Activated CD4-positive, alpha-beta T cell treated with anti-CD3 and anti-CD28 coated beads, Interleukin-2, amount 50 U/mL, for 24 hours (primary cell): ENCODE measurements around the gene BAG3.
"Not testable (repeated sequence)": the region's sequence is repeated elsewhere in the genome, so short reads cannot be mapped to it uniquely, and the experiment has no call there.

ENCODE experiments used
- DNase-seq, 2 donors: peaks; one replicate each; pipeline ENCODE4 v3.0.0-alpha.2; 2020; ENCODE audit warnings: low read depth in 1 of 2, low spot score in 1 of 2

The BAG3 gene

DNA sequence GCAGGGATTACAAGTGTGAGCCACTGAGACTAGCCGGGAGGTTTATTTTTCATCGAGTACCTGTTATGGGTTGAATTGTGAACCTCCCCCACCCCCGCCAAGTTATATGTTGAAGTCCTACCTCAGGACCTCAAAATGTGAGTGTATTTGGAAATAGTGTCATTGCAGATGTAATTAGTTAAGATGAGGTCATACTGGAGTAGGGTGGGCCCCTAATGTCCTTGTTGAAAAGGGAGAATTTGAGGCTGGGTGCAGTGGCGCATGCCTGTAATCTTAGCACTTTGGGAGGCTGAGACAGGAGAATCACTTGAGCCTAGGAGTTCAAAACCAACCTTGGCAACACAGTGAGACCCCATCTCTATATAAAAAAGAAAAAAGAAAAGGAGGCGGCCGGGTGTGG, 10.8 kb upstream of the BAG3 start:
- DNase-seq, result no peak

DNA sequence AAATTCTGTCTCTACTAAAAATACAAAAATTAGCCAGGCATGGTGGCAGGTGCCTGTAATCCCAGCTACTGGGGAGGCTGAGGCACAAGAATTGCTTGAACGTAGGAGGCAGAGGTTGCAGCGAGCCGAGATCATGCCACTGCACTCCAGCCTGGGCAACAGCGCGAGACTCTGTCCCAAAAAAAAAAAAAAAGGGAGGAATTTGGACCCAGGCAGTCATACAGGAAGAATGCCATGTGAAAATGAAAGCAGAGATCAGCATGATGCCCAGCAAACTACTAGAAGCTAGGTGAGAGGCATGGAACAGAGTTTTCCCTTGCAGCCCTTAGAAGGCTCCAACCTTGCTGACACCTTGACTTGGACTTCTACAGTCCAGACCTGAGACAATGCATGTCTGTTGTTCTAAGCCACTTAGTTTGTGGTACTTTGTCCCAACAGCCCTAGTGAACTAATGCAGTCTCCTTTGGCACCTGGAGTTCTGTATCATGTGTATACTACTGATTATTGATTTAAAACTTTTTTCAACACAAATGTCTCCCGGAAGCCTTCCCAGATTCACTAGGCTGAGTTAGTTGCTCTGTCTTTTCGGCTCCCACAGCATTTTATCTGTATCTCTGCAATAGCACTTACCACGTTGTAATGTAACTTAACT, 10.2 kb upstream of the BAG3 start:
- no peak for DNase-seq

DNA sequence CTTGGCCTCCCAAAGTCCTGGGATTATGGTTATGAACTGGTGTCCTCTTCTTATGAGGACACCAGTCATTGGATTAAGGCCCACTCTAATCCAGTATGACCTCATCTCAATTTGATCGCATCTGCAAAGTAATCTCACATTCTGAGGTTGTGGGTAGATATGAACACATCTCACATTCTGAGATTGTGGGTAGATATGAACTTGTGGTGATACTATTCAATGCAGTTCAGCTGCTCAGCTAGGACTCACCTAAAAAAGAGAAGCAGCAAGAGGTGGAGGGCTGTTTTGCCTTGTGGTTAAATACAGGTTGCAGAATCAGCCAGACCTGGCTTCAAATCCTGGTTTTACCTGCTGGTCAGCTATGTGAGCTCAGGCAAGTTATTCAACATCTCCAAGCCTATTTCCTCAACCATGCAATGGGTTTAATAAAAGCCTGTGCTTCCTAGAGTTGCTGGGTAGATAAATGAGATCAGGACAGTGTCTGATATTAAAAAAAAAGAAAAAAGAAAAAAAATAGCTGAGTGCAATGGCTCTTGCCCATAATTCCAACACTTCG, 8.5 kb upstream of the BAG3 start:
- DNase-seq, result no peak

DNA sequence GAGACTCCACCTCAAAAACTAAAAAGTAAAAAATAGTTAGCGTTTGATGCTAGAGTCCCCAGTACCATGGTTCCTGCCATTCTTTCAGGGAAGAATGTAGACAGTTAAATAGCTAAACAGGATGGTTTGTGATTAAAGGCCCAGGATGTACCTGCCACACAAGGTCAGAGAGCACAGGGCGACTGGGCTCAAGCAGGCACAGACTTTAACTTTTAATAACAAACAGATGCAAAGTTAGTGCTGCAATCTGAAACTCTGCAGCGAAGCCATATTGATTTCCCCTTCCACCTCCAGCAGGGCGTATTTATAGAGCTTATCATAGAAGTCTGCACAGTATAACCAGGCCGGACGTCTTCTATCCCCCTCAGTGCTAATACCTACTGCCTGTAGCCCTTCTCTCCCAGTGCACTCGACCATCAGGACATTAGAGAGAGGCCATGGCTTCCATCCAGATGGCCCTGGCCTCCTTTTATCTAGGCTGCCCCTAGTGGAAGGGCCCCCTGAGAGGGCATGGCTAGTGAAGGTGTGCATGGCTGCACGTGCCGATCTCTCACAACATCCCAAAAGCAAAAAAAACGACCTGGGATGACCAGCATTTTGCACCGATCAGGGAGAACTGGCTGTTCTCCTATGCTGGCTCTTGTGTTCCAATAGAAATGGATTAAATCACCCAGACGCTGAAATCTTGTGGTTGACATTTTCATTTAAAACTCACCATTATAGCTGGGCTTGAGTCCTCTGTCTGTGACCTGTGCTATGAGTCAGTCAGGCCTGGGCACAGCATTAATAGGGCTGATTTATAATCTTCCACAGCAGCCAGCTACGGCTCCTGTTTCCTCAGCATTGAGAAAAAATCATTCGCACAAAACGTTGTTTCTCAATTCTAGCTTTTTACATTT, 7.6 kb upstream of the BAG3 start:
- no peak for DNase-seq

DNA sequence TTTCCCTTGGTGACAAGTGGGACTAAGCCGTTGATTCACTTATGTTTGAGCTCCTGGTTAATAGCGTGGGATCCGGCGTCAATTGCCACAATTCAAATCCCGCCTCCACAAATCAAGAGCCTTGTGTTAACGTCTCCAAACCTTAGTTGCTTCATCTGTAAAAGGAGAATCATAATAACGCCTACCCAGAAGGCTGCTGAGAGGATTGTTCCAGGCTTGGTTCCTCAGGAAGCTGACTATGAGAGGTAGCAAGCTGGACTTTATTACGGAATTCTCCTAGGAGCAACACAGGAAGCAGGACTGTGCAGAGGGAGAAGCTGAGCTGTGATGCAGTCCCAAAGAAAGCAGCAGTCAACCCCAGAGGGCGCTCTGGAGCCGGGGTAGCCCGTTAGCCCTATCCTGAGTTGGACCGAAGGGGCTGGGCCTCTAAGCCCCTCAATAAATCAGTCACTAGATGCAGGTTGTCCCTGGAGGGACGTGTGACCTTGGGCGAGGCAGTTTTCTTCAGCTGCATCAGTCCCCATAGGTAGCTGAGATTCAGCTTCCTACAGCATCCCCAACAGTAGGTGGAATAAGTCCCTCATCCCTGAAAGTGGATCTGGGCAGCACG, 6.9 kb upstream of the BAG3 start:
- no peak for DNase-seq

DNA sequence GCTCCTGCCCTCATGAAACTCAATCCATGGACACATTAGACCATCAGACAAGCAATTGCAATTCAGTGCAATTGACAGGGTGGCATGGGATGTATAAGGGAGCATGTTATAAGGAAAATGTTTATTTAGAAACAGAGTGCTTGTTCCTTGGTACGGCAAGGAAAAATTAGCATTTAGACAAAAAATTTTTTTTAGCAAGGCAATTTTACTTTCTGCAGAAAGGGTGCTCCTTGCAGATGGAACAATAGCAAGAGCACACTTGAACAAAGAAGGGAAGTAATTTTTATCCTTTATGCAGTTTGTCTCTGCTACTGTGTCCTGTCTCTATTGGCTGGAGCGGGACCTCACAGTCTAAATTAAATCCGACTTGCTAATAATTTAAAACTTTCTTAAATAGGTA, 6.2 kb upstream of the BAG3 start:
- DNase-seq, result no peak

DNA sequence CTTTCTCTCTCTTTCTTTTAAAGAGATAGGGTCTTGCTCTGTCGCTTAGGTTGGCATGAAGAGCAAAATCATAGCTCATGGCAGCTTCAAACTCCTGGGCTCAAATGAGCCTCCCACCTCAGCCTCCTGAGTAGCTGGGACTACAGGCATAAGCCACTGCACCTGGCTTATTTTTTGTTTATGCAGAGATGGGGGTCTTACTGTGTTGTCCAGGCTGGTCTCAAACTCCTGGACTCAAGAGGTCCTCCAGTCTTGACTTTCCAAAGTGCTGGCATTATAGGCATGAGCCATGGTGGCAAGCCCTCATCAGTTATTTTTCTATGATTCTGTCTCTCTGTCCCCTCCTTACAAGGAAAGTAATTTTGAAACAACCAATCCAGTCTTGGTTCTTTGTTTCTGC, 1.1 kb upstream of the BAG3 start:
- DNase-seq, result no peak

DNA sequence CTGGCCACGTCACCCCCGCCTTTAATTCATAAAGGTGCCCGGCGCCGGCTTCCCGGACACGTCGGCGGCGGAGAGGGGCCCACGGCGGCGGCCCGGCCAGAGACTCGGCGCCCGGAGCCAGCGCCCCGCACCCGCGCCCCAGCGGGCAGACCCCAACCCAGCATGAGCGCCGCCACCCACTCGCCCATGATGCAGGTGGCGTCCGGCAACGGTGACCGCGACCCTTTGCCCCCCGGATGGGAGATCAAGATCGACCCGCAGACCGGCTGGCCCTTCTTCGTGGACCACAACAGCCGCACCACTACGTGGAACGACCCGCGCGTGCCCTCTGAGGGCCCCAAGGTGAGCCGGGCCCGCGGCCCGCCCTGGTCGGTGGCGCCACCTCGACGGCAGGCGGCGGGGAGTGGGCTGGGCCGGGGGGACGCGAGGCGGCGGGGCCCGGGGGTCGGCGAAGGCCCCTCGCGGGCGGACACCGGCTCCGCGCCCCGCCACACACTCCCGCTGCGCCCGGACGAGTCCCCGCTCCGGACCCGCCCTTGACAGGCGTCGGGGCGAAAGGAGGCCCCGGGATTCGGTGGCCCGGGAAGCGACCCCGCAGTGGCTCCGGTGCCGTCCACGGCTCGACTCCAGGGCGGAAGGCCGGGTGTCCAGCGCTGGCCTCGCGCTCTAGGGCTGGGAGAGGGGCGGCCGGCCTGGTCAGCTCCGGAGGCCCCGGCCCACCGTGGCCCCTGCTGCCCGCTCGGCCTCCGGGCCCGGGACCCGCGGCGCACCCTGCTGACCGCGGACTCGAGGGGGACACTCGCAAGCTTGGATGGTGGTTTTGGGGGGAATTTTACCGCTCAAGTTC, 557 bp downstream of the BAG3 start:
- no peak for DNase-seq

DNA sequence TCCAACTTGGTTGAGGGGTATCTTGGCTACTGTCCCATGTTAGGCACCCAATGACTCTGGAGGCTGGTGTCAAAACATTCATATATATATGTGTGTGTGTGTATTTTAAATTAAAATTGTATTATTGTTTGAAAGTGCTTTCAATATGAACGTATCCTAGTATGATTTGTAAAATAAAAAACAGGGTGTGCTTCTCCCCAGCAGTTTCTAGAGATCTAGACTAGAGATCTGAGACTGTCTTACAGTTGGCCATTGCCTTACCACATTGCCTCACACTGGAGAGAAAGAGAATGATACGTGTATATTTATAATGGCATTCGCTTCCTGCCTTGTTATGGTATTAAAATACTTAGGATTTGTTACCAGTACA, 1.2 kb downstream of the BAG3 start:
- peak in 1 of 2 donors; percentile 25 for DNase-seq

DNA sequence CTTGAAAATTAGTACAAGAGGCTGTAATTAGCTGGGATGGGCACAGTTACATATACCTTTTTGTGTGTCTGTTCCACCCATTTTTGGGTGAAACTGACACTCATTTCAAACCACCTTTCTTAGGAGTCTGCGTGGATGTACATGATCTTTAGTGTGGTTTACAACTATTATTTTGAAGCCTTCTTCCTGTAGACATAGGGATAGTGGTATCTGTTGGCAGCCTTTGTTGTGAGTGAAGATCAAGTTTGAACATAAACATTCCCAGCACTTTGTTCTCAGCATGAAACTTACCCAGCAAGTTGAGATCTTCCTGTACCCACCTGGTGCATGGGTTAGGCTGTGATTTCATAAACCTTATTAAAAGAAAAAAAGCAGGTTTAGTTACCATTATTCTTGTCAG, 2.0 kb downstream of the BAG3 start:
- DNase-seq, result no peak

DNA sequence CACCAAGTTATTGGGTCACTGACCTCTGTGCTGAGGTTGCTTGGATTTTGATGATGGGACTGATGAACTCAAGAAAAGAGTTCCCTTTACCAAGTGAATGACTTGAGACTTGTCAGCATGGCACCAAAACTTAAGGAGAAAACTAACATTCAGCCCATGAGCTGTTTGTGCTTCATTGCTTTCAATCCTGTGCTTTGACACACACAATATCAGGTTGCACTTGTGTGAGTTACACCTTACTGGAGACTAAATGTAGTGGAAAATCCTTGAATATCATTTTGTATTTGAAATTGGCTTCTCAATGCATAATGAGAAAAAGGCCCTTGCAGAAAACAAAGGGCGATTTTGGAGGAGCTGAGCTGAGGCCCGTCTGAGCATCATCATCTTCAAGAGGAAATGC, 2.7 kb downstream of the BAG3 start:
- no peak for DNase-seq

DNA sequence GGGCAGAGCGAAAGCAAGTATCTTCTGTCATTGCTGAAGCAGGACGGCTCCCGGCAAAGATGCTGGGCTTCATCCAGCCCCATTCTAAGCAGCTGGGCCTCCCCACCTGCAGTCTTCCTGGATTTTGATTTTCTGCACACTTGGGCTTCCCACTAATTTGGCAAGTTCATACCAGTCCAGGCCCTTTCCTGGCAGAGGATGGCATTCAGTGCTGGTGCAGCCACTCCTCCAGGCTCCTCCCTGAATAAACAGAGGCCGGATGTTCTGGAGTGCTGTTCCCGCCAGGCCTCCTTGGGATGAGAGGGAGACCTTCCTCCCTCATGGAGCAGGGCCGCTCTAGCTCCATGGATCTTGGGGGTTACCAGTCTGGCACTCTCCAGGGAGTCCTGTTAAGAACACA, 3.4 kb downstream of the BAG3 start:
- no peak for DNase-seq

DNA sequence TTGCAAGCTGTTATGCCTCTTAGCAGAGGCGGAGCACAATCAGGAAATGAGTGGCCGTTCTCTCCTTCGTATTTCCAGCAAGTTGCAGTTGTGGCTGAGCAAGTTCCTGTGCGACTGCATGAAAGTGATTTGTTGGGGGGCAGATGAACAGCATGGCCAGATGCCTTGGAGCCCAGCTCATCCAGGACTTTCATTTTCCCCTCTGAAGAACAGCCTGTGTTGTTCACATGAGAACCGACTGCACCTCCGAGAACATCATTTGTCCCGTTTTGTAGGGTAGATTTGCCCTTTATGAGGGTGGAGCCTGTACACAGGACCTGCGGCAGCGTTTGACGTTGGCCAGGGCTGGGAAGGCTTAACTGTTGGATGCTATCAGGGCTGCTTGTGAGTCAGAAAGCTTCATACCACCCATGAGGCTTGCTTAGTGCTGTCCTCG, 4.4 kb downstream of the BAG3 start:
- peak; percentile 17 to 55 for DNase-seq

DNA sequence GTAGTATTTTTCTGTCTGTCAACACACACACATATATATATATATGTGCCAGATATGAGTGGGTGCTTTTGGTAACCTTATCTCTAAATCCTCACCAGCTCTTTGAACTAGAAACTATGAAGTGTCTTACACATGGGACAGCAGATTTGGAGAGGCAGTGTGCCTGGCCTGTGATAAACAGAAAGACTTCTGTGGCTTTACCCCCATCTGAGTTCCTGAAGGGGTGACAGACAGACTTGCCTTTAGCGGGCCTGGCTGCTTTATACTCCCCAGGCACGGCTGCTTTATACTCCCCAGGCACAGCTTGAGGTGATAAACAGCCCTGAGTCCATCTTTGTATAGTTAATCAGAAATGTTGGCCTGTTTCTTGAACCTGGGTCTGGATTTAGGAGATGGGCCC, 5.6 kb downstream of the BAG3 start:
- no peak for DNase-seq

DNA sequence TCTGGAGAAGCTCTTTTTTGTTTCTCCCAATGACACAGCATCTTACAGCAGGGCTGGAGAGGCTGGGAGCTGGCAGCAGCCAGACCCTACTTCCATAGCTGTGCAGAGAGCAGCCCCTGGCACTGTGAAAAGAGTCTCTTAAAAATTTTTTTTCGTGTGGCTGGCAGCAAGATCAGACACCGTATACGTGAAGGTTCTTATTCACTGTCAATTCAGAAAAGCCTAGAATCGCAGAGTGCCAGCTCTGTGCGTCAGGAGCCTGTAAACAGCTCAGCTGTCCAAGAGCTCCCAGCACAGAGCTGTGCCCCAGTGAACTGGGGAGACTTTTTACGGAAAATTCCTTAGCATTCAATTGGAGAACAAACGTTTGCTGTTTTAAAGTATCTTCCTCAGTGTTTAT, 6.5 kb downstream of the BAG3 start:
- DNase-seq, result no peak

DNA sequence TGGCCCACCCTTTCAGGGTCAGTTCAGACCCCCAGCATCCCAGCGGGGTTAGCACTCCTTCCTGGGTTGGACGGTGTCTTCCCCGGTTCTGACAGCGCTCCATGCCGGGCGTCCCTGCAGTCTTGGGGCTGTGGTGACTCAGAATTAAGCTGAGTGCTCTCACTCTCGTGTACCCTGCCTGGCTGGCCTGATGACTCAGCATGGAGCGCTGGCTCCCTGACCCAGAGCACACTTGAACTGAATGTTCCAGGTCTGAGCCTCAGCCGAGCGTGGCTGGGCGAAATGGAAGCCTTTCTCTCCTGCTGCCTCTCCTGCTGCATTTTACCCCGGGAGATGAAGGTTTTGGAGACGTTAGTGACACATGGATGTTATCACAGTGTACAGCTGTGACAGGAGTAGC, 7.1 kb downstream of the BAG3 start:
- no peak for DNase-seq

DNA sequence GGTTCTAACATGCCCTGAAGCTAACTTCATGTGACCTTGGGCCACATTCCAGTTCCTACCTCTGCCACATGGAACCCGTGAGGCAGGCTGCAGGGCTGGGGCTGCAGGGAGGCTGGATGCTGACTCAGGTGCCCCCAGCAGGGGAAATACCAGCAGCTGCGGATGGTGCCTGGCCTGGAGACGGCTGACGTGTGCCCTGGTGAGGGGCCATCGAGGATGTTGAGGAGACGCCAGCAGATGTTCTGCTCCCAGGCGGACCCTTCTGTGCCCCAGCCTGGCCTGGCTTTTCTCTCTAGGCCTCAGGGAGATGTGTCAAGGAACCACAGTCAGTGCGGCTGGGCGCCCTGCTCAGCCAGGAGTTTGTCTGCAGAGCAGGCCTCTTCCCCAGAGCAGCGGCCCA, 8.8 kb downstream of the BAG3 start:
- no peak for DNase-seq

DNA sequence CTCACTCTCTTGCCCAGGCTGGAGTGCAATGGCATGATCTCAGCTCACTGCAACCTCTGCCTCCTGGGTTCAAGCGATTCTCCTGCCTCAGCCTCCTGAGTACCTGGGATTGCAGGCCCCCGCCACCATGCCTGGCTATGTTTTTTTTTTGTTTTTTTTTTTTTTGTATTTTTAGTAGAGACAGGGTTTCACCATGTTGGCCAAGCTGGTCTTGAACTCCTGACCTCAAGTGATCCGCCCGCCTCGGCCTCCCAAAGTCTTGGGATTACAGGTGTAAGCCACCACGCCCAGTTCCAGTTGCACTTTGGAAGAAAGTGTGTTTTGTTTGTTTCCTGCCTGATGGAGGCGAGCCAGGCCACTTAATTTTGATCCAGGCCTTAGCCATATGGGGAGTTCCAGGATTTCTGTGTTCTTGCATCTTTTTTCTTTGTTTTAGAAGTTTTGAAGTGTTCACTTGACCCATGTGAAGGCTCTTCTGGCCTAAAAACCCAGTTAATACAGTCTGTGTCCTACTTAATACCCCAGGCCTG, 11.0 kb downstream of the BAG3 start:
- not testable (repeated sequence) for DNase-seq

DNA sequence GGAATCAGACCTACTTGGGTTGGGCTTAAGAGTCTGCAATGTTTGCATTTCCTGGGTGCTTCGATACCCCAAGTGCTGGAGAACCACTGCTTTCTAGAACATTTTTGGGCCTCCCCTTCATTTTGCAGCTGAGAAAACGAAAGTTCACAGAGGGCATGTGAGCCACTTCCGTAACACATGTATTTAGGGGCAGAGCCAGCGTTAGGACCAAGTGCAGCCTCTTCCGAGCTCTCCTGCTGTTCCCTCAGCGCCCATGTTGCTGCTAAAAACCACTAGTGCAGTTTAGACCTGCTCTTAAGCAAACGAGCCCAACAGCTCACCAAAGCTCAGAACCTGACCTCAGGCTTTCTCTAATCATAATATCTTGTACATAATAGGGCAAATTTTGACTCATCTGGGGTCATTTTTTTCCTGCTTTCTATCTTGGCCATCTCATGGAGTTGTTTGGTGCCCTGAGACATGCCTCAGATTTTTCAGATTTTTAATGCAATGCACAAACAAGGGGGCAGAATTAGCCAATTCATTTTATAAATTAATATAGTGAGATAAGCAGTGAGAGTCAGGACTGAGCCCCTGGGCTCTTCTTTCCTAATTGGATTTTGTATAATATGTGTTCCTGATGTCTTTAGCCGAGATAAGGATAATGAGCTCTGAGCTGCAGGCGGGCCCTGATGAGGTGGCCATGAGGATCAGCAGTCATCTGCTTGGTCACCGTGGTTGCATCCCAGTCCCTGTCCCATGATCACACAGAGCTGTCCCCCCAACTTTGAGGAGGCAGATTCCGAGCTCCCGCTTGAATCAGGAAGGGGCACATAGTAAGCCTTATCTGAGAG, 12.9 kb downstream of the BAG3 start:
- DNase-seq, result no peak
